Cerebellar nuclear complex (tissue), 1 donor: ENCODE results near the gene DCUN1D2.
"Not testable (repeated sequence)": the region's sequence is repeated elsewhere in the genome, so short reads cannot be mapped to it uniquely, and the experiment has no call there.

Experiments used
- DNase-seq, 2 experiments: peaks; one replicate each; lab custom pipeline; 2025; lab: John Stamatoyannopoulos, UW

The DCUN1D2 gene

DNA sequence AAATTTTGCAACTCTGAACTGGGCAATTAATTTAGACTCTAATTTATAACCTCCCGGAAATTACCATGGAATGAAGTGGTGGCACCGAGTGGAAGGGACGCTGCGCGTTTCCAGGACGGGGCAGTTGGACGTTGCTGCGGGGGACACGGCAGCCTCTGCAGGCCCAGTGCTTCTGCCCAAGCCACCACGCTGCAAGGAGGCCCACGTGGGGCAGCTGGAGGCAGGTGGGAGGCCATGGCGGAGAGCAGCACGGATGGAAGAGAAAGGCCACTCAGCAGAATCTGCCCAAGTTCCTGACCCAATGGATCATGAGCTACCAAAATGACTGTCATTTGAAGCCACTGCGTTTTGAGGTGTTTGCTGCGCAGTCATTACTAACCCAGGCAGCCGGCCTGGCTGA is 26.0 kb downstream of the DCUN1D2 start:
- no peak for DNase-seq

- DNase-seq = no peak
These were observed 29.3 kb downstream of the DCUN1D2 start for GRCh38 chr13:113461022-113461751.

GRCh38 chr13:113460599-113460998 is 29.9 kb downstream of the DCUN1D2 start:
- no peak for DNase-seq

- no peak for DNase-seq
These were observed 30.4 kb downstream of the DCUN1D2 start for GRCh38 chr13:113460064-113460555.

- DNase-seq = no peak
These were observed 32.1 kb downstream of the DCUN1D2 start for GRCh38 chr13:113458253-113459065.

- no peak for DNase-seq
These were observed 33.0 kb downstream of the DCUN1D2 start for GRCh38 chr13:113457510-113457909.

GRCh38 chr13:113456116-113456702 is 34.3 kb downstream of the DCUN1D2 start:
- no peak for DNase-seq

GRCh38 chr13:113455384-113455783 is 35.1 kb downstream of the DCUN1D2 start:
- DNase-seq = no peak

- DNase-seq = peak in 1 of 2 experiments; percentile 36
These were observed 35.6 kb downstream of the DCUN1D2 start for GRCh38 chr13:113454936-113455335.

- no peak for DNase-seq
These were observed 37.3 kb downstream of the DCUN1D2 start, which contains the start of gene ADPRHL1 for GRCh38 chr13:113452942-113453901. Gene ADPRHL1, minus strand, starts transcription at chr13:113453488. Its CDS starts 51 bp downstream, at chr13:113453437.

GRCh38 chr13:113452466-113452865 is 38.0 kb downstream of the DCUN1D2 start:
- DNase-seq = no peak

GRCh38 chr13:113451951-113452421 is 38.5 kb downstream of the DCUN1D2 start:
- no peak for DNase-seq

DNA sequence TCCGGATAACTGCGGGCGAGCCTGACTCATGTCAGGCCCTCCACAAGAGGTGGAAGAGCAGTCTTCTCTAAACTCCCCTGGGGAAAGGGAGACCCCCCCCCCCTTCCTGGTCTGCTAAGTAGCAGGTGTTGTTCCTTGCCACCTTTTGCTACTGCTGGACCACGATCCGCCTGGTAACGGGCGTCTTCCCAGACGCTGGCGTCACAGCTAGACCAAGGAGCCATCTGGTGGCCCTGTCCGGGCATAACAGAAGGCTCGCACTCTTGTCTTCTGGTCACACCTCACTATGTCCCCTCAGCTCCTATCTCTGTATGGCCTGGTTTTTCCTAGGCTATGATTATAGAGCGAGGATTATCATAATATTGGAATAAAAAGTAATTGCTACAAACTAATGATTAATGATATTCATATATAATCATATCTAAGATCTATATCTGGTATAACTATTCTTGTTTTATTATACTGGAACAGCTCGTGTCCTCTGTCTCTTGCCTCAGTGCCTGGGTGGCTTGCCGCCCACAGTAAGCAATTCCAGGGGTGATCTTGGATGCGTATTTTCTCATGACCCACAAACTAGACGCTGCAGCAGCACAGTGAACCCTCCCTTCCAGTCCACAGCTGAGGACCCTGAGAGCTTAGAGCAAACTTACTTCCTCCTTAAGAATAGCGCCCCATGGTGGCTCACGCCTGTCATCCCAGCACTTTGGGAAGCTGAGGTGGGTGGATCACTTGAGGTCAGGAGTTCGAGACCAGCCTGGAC is 39.5 kb downstream of the DCUN1D2 start:
- not testable (repeated sequence) for DNase-seq

GRCh38 chr13:113450348-113450744 is 40.2 kb downstream of the DCUN1D2 start:
- DNase-seq = not testable (repeated sequence)

- no peak for DNase-seq
These were observed 40.7 kb downstream of the DCUN1D2 start for GRCh38 chr13:113449693-113450347.

GRCh38 chr13:113448885-113449692 is 41.4 kb downstream of the DCUN1D2 start:
- peak; percentile 82 to 89 for DNase-seq

GRCh38 chr13:113448545-113448884 is 42.0 kb downstream of the DCUN1D2 start:
- no peak for DNase-seq

GRCh38 chr13:113447596-113447995 is 42.9 kb downstream of the DCUN1D2 start:
- no peak for DNase-seq

DNA sequence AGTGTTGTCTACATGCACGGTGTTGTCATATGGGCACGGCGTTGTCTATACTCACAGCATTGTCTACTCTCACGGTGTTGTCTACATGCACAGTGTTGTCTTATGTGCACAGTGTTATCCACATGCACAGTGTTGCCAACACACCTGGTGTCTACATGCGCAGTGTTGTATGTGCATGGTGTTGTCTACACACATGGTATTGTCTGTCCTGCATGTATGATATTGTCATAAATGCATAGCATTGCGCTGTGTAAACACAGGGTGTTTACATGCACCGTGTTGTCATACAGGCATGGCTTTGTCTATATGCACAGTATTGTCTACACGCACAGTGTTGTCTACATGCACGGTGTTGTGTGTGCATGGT is 44.0 kb downstream of the DCUN1D2 start:
- DNase-seq = no peak
